NCI-H2107 (cell line): ENCODE measurements around the gene CASQ1.

ENCODE experiments used
- DNase-seq: peaks from one replicate; lab custom pipeline; 2025; lab: John Stamatoyannopoulos, UW

CASQ1 gene

GRCh38 chr1:160227034-160227433, 36.7 kb downstream of the CASQ1 start:
- DNase-seq, result no peak

- DNase-seq, result no peak
Measured at GRCh38 chr1:160227561-160227960, 37.2 kb downstream of the CASQ1 start.

GRCh38 chr1:160228431-160228830, 38.1 kb downstream of the CASQ1 start:
- no peak for DNase-seq

- DNase-seq, result no peak
Measured at GRCh38 chr1:160232911-160233310, 42.5 kb downstream of the CASQ1 start.

- DNase-seq, result no peak
Measured at GRCh38 chr1:160236806-160237205, 46.4 kb downstream of the CASQ1 start.

GRCh38 chr1:160237558-160237957, 47.2 kb downstream of the CASQ1 start:
- DNase-seq, result no peak

GRCh38 chr1:160238408-160238807, 48.0 kb downstream of the CASQ1 start:
- no peak for DNase-seq

- no peak for DNase-seq
Measured at GRCh38 chr1:160239582-160240299, 49.4 kb downstream of the CASQ1 start.

- DNase-seq, result no peak
Measured at GRCh38 chr1:160243767-160244166, 53.4 kb downstream of the CASQ1 start.

- no peak for DNase-seq
Measured at GRCh38 chr1:160244209-160244608, 53.8 kb downstream of the CASQ1 start.

GRCh38 chr1:160245434-160245833, 55.1 kb downstream of the CASQ1 start:
- DNase-seq, result no peak

GRCh38 chr1:160247053-160247452, 56.7 kb downstream of the CASQ1 start:
- DNase-seq, result no peak

- DNase-seq, result no peak
Measured at GRCh38 chr1:160251011-160251410, 60.6 kb downstream of the CASQ1 start.
